Measurements from ENCODE around the gene C19orf12.

Gene C19orf12

DNA sequence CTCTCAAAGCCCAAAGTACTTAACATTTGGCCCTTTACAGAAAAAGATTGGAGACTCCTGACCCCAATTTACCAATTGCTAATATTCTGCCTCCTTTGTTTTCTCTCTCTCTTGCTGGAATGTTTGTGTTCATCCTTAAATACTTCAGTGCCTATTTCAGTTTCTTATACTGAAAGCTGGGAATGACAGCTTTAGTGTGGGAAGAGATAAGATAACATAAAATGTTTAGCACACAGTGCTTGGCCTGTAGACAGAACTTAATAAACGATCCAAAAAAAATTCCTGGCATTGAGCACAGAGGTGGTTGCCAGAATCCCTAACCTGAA lies 52.8 kb downstream of the C19orf12 start:
- DNase-seq, result no peak

DNA sequence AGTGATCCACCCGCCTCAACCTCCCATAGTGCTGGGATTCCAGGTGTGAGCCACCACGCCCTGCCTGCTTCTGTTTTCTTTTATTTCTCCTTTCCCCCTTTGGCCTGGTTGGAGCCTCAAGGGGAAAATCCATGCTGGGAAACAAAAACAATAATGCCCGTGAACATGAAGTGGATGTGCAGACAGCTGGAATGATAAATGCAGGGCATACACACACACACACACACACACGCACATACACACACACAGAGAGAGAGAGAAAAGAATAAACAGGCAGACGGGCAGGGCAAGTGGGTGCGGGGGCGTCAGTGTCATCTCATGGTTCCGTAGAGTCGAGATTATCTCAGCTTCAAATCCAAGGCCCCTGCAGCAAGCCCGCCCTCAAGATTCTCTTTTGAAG lies 54.2 kb downstream of the C19orf12 start:
- no peak for DNase-seq

DNA sequence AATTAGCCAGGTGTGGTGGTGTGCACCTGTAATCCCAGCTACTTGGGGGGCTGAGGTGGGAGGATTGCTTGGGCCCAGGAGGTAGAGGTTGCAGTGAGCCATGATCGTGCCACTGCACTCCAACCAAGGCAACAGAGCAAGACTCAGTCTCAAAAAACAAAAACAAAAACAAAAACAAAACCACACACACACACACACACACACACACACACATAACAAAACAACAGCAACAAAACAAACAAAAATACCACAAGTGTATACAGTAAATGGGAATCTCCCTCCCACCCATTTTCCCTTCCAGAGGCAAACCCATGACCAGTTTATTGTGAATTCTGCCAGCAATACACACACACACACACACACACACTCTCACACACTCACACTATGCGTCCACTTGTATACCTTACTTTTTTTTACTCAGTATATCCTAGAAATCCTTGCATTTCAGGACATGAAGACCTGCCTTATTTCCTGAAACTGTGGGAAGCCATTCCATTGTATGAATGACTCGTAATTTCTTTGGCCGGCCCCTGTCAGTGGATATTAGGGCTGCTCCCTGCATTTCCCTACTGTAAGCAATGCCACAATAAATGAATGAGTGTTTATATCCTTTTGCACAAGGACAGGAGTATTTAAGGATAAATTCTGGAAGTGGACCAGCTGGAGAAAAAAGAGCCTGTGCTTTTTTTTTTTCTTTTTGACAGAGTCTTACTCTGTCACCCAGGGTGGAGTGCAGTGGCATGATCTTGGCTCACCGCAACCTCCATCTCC lies 56.7 kb downstream of the C19orf12 start:
- DNase-seq, result no peak

DNA sequence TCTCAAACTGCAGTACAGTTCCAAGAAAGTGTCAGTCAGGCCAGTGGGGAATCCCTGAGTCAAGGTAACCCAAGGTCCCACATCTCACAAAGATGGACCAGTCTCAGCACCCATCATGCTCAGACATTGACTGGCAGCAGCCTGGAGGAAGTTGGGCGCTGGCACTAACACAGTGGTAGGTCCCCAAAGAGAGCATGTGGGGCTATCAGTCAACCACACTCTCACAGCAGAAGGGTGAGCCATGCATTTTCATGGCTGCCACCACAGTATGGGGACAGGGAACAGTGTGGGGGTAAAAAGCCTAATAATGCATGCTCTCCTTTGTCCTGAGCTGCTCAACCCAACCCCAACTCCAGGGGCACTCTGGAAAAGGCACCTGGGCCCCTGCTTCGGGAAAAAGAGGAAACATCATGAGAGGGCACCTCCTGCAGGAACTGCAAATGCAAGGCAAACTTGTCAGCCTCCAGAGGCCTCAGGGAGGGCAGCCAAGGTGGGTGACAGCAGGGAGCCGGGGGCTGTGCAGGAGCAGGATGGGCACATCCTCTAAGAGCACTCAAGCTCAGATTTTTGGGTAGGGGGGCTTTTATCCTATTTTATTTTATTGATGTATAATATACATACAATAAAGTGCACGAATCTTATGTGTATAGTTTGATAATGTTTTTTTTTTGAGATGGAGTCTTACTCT lies 59.3 kb downstream of the C19orf12 start:
- DNase-seq, result no peak

DNA sequence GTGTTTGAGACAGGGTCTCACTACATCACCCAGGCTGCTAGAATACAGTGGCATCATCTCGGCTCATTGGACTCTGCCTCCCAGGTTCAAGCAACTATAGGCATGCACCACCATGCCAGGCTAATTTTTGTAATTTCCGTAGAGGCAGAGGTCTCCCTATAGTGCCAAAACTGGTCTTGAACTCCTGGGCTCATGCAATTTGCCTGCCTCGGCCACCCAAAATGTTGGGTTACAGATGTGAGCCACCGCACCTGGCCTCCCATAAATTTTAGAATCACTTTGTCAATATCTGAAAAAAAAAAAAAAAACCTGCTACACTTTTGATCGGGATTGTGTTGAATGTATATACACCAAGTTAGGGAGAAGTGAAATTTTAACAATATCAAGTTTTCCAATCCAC lies 61.7 kb downstream of the C19orf12 start:
- no peak for DNase-seq

DNA sequence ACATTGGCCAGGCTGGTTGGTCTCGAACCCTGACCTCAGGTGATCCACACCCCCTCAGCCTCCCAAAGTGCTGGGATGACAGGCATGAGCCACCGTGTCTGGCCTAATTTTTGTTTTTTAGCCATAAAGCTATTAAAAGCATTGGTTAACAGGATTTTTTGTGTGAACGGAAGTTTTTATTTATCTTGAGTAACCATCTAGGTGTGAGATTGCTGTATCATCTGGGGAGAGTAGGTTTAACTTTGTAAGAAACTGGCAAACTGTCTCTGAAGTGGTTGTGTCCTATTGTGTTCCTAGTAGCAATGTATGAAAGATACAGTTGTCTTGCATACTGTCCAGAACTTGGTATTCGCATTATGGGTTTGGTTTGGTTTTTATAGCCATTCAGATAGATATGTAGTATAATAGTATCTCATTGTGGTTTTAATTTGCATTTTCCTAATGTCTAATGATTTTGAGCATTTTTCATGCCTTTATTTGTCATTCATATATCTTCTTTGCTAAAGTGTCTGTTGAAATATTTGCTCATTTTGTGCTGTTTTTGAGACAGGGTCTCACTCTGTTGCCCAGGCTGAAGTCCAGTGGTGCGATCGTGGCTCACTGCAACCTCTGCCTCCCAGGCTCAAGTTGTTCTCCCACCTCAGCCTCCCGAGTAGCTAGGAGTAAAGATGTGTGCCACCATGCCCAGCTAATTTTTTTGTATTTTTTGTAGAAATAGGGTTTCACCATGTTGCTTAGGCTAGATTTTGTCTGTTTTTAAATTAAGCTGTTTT lies 63.3 kb downstream of the C19orf12 start:
- no peak for DNase-seq

DNA sequence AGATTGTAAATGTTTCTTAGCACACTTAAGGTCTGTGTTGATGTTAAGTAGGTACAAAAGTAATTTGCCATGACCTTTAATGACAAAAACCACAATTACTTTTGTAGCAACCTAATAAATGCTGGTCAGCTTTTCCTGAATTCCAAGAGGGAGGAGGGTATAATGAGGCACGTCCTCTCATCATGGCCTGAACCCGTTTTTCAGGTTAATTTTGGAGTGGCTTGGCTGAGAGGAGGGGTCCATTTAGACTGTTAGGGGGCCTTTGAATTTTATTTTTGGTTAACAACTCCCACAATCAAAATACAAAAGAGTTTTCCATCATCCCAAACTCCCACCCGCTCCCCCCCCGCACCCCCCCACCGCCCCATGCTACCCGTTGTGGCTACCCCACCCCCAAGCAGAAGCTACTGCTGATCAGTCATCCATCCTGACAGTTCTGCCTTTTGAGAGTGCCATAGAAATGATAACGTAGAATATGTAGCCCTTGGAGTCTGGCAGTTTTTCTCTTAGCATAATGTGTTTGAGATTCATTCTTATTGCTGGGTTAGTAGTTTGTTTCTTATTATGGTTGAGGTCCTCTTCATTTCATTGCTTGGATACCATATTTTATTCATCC lies 64.2 kb downstream of the C19orf12 start:
- DNase-seq, result no peak
